H1 (cell line): ENCODE measurements around the gene PTPRD. TPM values are rescaled to one million over a fixed set of nuclear protein-coding genes. Genes with fewer than 3 reads are reported as not detected.

Experiments
- CTCF ChIA-PET: fragments of 300-600 bp; sonication (Branson Sonifier 250); formaldehyde crosslinking; loops from one replicate; lab custom pipeline; 2021; ENCODE audit not compliant: partially characterized antibody; lab: Charles Lee
- POLR2A ChIA-PET: fragments of 300-600 bp; sonication (Branson Sonifier 250); formaldehyde crosslinking; loops from one replicate; lab custom pipeline; 2021; ENCODE audit warnings: inconsistent platforms; ENCODE audit not compliant: partially characterized antibody; lab: Charles Lee
- DNase-seq, 2 experiments: peaks; one replicate each; pipeline versions ENCODE4 v3.0.0 to v3.0.0-alpha.2; 2010 to 2022; ENCODE audit warnings: low spot score in 2 of 2, low read depth in 1 of 2, mixed read lengths in 1 of 2
- FAIRE-seq: peaks from 2 replicates; lab custom pipeline; 2011; peaks lifted over from hg19 to GRCh38; lab: Jason Lieb, UNC
- H2AFZ ChIP-seq: 2 replicates; pipeline ENCODE4 v1.8.1; 2012; ENCODE audit warnings: low read length, inconsistent platforms
- H2AK5ac ChIP-seq: 2 replicates; pipeline ENCODE4 v1.6.1; 2013; ENCODE audit warnings: low read depth, low read length
- H2BK120ac ChIP-seq: replicated peaks from 2 replicates; pipeline ENCODE3; 2013; ENCODE audit warnings: low read depth, low read length, inconsistent platforms
- H2BK12ac ChIP-seq: 2 replicates; pipeline ENCODE4 v1.6.1; 2013; ENCODE audit warnings: low read depth, low read length
- H2BK15ac ChIP-seq: 2 replicates; pipeline ENCODE4 v1.6.1; 2013; ENCODE audit warnings: low read length
- H2BK20ac ChIP-seq: 2 replicates; pipeline ENCODE4 v1.6.1; 2013; ENCODE audit warnings: low read length
- H2BK5ac ChIP-seq: 2 replicates; pipeline ENCODE4 v1.6.1; 2013; ENCODE audit warnings: low read depth, low read length
- H3K14ac ChIP-seq: 2 replicates; pipeline ENCODE4 v1.6.1; 2013; ENCODE audit warnings: inconsistent platforms; ENCODE audit not compliant: insufficient read length
- H3K18ac ChIP-seq: 2 replicates; pipeline ENCODE4 v1.6.1; 2013; ENCODE audit warnings: low read length; ENCODE audit errors: extremely low read depth
- H3K23ac ChIP-seq: 2 replicates; pipeline ENCODE4 v1.6.1; 2013; ENCODE audit warnings: inconsistent platforms; ENCODE audit not compliant: insufficient read length
- H3K23me2 ChIP-seq: 2 replicates; pipeline ENCODE4 v1.6.1; 2013; ENCODE audit warnings: low read depth, low read length
- H3K27ac ChIP-seq: 2 replicates; pipeline ENCODE4 v1.6.1; 2011; ENCODE audit warnings: low read depth, low read length, inconsistent platforms
- H3K27me3 ChIP-seq, 4 experiments: replicated peaks in 1 of 4; 1 replicate in 1 of 4; 2 replicates in 3 of 4; pipeline versions ENCODE4 v1.6.1 to v1.8.1; 2011 to 2013; ENCODE audit warnings: low read length in 3 of 4, mild to moderate bottlenecking in 3 of 4, inconsistent platforms in 2 of 4, mixed read lengths in 2 of 4, moderate library complexity in 1 of 4; ENCODE audit not compliant: control insufficient read depth in 3 of 4, insufficient read depth in 3 of 4; ENCODE audit errors: extremely low read depth in 1 of 4
- H3K36me3 ChIP-seq, 4 experiments: 2 replicates each; pipeline versions ENCODE4 v1.6.1 to v1.8.1; 2011 to 2013; ENCODE audit warnings: mild to moderate bottlenecking in 4 of 4, low read length in 3 of 4, moderate library complexity in 2 of 4, control low read depth in 1 of 4, inconsistent platforms in 1 of 4; ENCODE audit not compliant: insufficient read depth in 4 of 4, control insufficient read depth in 2 of 4
- H3K4ac ChIP-seq: replicated peaks from 2 replicates; pipeline ENCODE3; 2013; ENCODE audit warnings: low read length, low read depth, mixed read lengths, inconsistent platforms; ENCODE audit not compliant: insufficient read length
- H3K4me1 ChIP-seq, 4 experiments: replicated peaks in 1 of 4; 1 replicate in 1 of 4; 2 replicates in 3 of 4; pipeline versions ENCODE4 v1.6.1 to v1.8.1; 2011 to 2013; ENCODE audit warnings: low read length in 3 of 4, inconsistent platforms in 2 of 4, mixed read lengths in 1 of 4; ENCODE audit not compliant: insufficient read depth in 4 of 4, control insufficient read depth in 3 of 4
- H3K4me2 ChIP-seq, 2 experiments: 2 replicates each; pipeline versions ENCODE4 v1.6.1 to v1.8.1; 2011 to 2013; ENCODE audit warnings: low read depth in 2 of 2, low read length in 2 of 2, control low read depth in 1 of 2, inconsistent platforms in 1 of 2, mild to moderate bottlenecking in 1 of 2; ENCODE audit not compliant: insufficient read depth in 1 of 2
- H3K4me3 ChIP-seq, 4 experiments: fragments of 200-600, 300-600 bp in 1 of 4; sonication (generic), shearing (Covaris generic), sonication (Bioruptor Twin) in 1 of 4; 2 replicates each; pipeline versions ENCODE4 v1.5.1 to v1.8.1; 2011 to 2016; ENCODE audit warnings: low read length in 4 of 4, low read depth in 3 of 4, control low read depth in 2 of 4, inconsistent platforms in 2 of 4, mild to moderate bottlenecking in 2 of 4, mixed read lengths in 1 of 4, moderate library complexity in 1 of 4; ENCODE audit not compliant: insufficient read depth in 2 of 4; ENCODE audit errors: extremely low read depth in 1 of 4
- H3K56ac ChIP-seq: replicated peaks from 2 replicates; pipeline ENCODE3; 2013; ENCODE audit warnings: low read depth, mild to moderate bottlenecking, mixed read lengths, low read length, inconsistent platforms; ENCODE audit not compliant: insufficient read length
- H3K79me1 ChIP-seq: 2 replicates; pipeline ENCODE4 v1.6.1; 2013; ENCODE audit warnings: low read depth, low read length, control low read depth
- H3K79me2 ChIP-seq, 2 experiments: 2 replicates each; pipeline versions ENCODE4 v1.6.1 to v1.8.1; 2012 to 2013; ENCODE audit warnings: low read length in 2 of 2, mild to moderate bottlenecking in 2 of 2, inconsistent platforms in 1 of 2; ENCODE audit not compliant: insufficient read depth in 2 of 2, control insufficient read depth in 1 of 2
- H3K9ac ChIP-seq, 4 experiments: replicated peaks in 1 of 4; 1 replicate in 1 of 4; 2 replicates in 3 of 4; pipeline versions ENCODE4 v1.6.1 to v1.8.1; 2011 to 2013; ENCODE audit warnings: low read depth in 3 of 4, low read length in 3 of 4, control low read depth in 2 of 4, mild to moderate bottlenecking in 2 of 4, moderate library complexity in 2 of 4, inconsistent platforms in 1 of 4; ENCODE audit errors: extremely low read depth in 1 of 4
- H3K9me3 ChIP-seq, 2 experiments: 2 replicates each; pipeline versions ENCODE4 v1.6.1 to v1.8.1; 2012 to 2013; ENCODE audit warnings: mild to moderate bottlenecking in 2 of 2, moderate library complexity in 2 of 2, control low read depth in 1 of 2, inconsistent platforms in 1 of 2, low read depth in 1 of 2, low read length in 1 of 2, mixed read lengths in 1 of 2; ENCODE audit not compliant: insufficient read depth in 2 of 2
- H4K20me1 ChIP-seq, 2 experiments: replicated peaks in 1 of 2; 2 replicates each; pipeline versions ENCODE3 to v1.8.1; 2011 to 2013; ENCODE audit warnings: inconsistent platforms in 2 of 2, low read length in 2 of 2, mild to moderate bottlenecking in 1 of 2; ENCODE audit not compliant: insufficient read depth in 2 of 2, control insufficient read depth in 1 of 2
- H4K5ac ChIP-seq: 2 replicates; pipeline ENCODE4 v1.6.1; 2013; ENCODE audit warnings: low read length, low read depth, mixed read lengths, inconsistent platforms; ENCODE audit not compliant: insufficient read length
- H4K8ac ChIP-seq: 2 replicates; pipeline ENCODE4 v1.8.0; 2013; ENCODE audit warnings: mild to moderate bottlenecking, moderate library complexity, low read length, inconsistent platforms; ENCODE audit not compliant: insufficient read depth; ENCODE audit errors: extremely low read depth
- H4K91ac ChIP-seq: replicated peaks from 2 replicates; pipeline ENCODE3; 2013; ENCODE audit warnings: low read length, mixed read lengths, inconsistent platforms; ENCODE audit not compliant: insufficient read length
- BCL11A ChIP-seq, 2 experiments: IDR thresholded peaks; one replicate each; pipeline ENCODE4 v1.6.1; 2011; ENCODE audit warnings: low read depth in 2 of 2, low read length in 2 of 2, mild to moderate bottlenecking in 2 of 2
- BRCA1 ChIP-seq: IDR thresholded peaks from 2 replicates; pipeline ENCODE4 v1.6.1; 2012; ENCODE audit warnings: low read depth, low read length, improper control_type of control experiment
- CEBPB ChIP-seq: IDR thresholded peaks from 2 replicates; pipeline ENCODE4 v1.6.1; 2012; ENCODE audit warnings: low read depth, low read length
- CREB1 ChIP-seq: IDR thresholded peaks from 2 replicates; pipeline ENCODE4 v1.6.1; 2012; ENCODE audit warnings: inconsistent platforms
- CTBP2 ChIP-seq: IDR thresholded peaks from 2 replicates; pipeline ENCODE4 v1.7.0; 2011; ENCODE audit warnings: borderline replicate concordance, mild to moderate bottlenecking, moderate library complexity, mixed read lengths, low read length; ENCODE audit not compliant: insufficient read depth, insufficient read length
- E2F6 ChIP-seq: IDR thresholded peaks from 2 replicates; pipeline ENCODE4 v1.6.1; 2012; ENCODE audit warnings: inconsistent platforms
- EGR1 ChIP-seq: IDR thresholded peaks from 2 replicates; pipeline ENCODE4 v1.6.1; 2011; ENCODE audit warnings: low read depth, low read length, borderline replicate concordance
- KDM4A ChIP-seq: IDR thresholded peaks from one replicate; pipeline ENCODE4 v1.7.1; 2012; ENCODE audit warnings: low read depth, mild to moderate bottlenecking, moderate library complexity, low read length, inconsistent platforms; ENCODE audit not compliant: severe bottlenecking
- NANOG ChIP-seq: IDR thresholded peaks from 2 replicates; pipeline ENCODE4 v1.6.1; 2011; ENCODE audit warnings: low read length, low read depth, mild to moderate bottlenecking, inconsistent platforms; ENCODE audit not compliant: insufficient read depth, poor library complexity, severe bottlenecking
- RFX5 ChIP-seq: IDR thresholded peaks from 2 replicates; pipeline ENCODE4 v1.6.1; 2011; ENCODE audit warnings: low read depth, low read length, improper control_type of control experiment, borderline replicate concordance
- SIN3A ChIP-seq, 2 experiments: IDR thresholded peaks in 1 of 2; conservative IDR thresholded peaks in 1 of 2; 2 replicates each; pipeline ENCODE4 v1.6.1; 2011 to 2012; ENCODE audit warnings: low read length in 2 of 2, improper control_type of control experiment in 1 of 2, low read depth in 1 of 2, mild to moderate bottlenecking in 1 of 2
- SIX5 ChIP-seq: IDR thresholded peaks from 2 replicates; pipeline ENCODE4 v1.6.1; 2011; ENCODE audit warnings: mild to moderate bottlenecking, low read depth, low read length
- SUZ12 ChIP-seq: fragments of 200-600 bp; sonication (generic); IDR thresholded peaks from 2 replicates; pipeline ENCODE4 v1.6.1; 2012; ENCODE audit warnings: mild to moderate bottlenecking, inconsistent platforms, low read length, moderate library complexity, mixed read lengths
- TEAD4 ChIP-seq: IDR thresholded peaks from 2 replicates; pipeline ENCODE4 v1.6.1; 2012; ENCODE audit warnings: low read depth, low read length, inconsistent platforms, mixed read lengths
- ZNF274 ChIP-seq: IDR thresholded peaks from 2 replicates; pipeline ENCODE4 v1.7.0; 2012; ENCODE audit warnings: low read length, borderline replicate concordance; ENCODE audit errors: extremely low read depth
- polyA plus RNA-seq, 7 experiments: library from polyadenylated mRNA; depleted of rRNA in 3 of 7; stranded (reverse) in 5 of 7; unstranded in 2 of 7; fragments of >200 nt in 5 of 7; fragments of 200-250 nt in 2 of 7; gene quantifications; 1 replicate in 5 of 7; 2 replicates in 1 of 7; 4 replicates in 1 of 7; pipeline versions ENCODE4 v1.2.1 to v1.2.3, GENCODE V29; 2011 to 2013; ENCODE audit warnings: missing spikeins in 2 of 7, mixed read lengths in 2 of 7
- total RNA-seq: library from RNA; stranded (reverse); fragmentation: NEBNext Ultra II Directional; extraction: Animal tissue kit (Norgen Biotek cat#: 25700); gene quantifications from 2 replicates; pipeline ENCODE4 v1.2.1, GENCODE V29; 2021

The PTPRD gene
- total and polyA plus RNA-seq, 2 of the 8 experiments (the other 6 are each of a cell fraction or from before 2014, with no cell fraction given): 17.2 to 77.0 TPM

DNA sequence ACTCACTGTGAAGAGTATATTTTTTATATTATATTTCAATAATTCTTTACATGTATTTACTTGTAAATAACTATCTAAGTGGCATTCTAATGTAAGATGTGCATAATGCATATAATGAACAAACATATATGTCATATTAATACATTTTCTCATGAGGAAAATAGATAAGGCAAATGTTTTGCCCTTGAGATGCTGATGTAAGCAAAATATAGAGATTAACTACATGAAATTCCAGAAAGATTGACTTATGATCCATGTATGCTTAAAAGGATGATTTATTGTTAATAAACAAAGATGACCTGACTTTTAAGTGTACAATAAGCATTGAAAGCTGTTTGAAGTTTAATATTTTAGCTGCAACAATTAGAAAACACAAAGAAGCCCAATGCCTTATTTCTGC lies 559.9 kb downstream of the PTPRD start:
- Histone ChIP-seq H3K14ac (no peak overlapping the region), H2BK12ac (no peak overlapping the region), H2BK5ac (no peak overlapping the region), H3K79me1 (no peaks in the 10 kb centered on the region), H2BK15ac (no peak overlapping the region), H2AK5ac (no peak overlapping the region), H4K5ac (no peak overlapping the region), H3K4me3 (no peak overlapping the region), H4K20me1 (no peaks in the 10 kb centered on the region), H3K9ac (no peak overlapping the region), H3K4ac (no peak overlapping the region), H3K27me3 (peaks cover 0 to 4% (median 0%) of the 10 kb centered on the region in 4 experiments; a peak in 4 of 7 replicates), H4K91ac (no peak overlapping the region), H2AFZ (no peak overlapping the region), H3K9me3 (no peaks in the 10 kb centered on the region), H3K27ac (no peak overlapping the region), H4K8ac (no peak overlapping the region), H3K4me1 (no peaks in the 10 kb centered on the region), H3K56ac (no peak overlapping the region), H3K23me2 (no peaks in the 10 kb centered on the region), H3K23ac (no peak overlapping the region), H3K36me3 (no peaks in the 10 kb centered on the region), H2BK120ac (no peak overlapping the region), H3K18ac (no peak overlapping the region), H3K4me2 (no peak overlapping the region), H3K79me2 (no peaks in the 10 kb centered on the region), H2BK20ac (no peak overlapping the region)
- POLR2A ChIA-PET: no interaction called here
- DNase-seq (no peak), FAIRE-seq (no peak)
- CTCF ChIA-PET: interaction anchor here (0.9 kb wide), 1 partner anchor 221 kb away, joined by 3 read pairs; no protein-coding TSS in a partner anchor
- no peak for TF ChIP-seq NANOG
- no peak for TF ChIP-seq BRCA1
- no peak for TF ChIP-seq KDM4A
- no peak for TF ChIP-seq CEBPB
- no peak for TF ChIP-seq CTBP2
- TF ChIP-seq SIX5: no peak
- no peak for TF ChIP-seq BCL11A (IDR thresholded peaks at IDR 0.05; ENCODE audit: low read depth in 2 of 2, low read length in 2 of 2)
- TF ChIP-seq RFX5: no peak
- TF ChIP-seq ZNF274: no peak
- TF ChIP-seq CREB1: no peak
- no peak for TF ChIP-seq SIN3A (conservative IDR thresholded peaks at IDR 0.05 in 1 of 2, IDR thresholded peaks at IDR 0.05 in 1 of 2; ENCODE audit: low read depth in 1 of 2, low read length in 2 of 2)
- TF ChIP-seq TEAD4: no peak
- no peak for TF ChIP-seq SUZ12
- TF ChIP-seq EGR1: no peak
- TF ChIP-seq E2F6: no peak
